GM19099 (cell line): Measurements from ENCODE around the gene LMOD3.

Experiments
- POLR2A ChIP-seq: IDR thresholded peaks from 3 replicates; pipeline ENCODE4 v1.6.1; 2011; ENCODE audit warnings: low read depth; ENCODE audit not compliant: insufficient read length; ENCODE audit errors: extremely low read depth

The LMOD3 gene

DNA sequence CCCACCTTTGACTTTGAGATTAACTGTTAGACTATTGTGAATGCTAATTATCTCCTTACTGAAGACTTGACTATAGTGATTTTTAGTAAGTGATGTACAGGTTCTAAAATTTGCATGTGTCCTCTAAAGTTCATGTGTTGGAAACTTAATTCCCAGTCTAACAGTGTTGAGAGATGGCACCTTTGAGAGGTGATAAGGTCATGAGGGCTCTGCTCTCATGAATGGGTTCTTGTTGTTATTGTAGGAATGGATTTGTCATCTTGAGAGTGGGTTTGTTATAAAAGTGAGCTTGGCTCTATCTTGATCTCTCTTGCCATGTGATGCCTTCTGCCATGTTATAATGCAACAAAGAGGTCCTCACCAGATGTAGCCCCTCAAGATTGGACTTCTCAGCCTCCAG is 18.9 kb upstream of the LMOD3 start:
- TF ChIP-seq POLR2A, result no peak

DNA sequence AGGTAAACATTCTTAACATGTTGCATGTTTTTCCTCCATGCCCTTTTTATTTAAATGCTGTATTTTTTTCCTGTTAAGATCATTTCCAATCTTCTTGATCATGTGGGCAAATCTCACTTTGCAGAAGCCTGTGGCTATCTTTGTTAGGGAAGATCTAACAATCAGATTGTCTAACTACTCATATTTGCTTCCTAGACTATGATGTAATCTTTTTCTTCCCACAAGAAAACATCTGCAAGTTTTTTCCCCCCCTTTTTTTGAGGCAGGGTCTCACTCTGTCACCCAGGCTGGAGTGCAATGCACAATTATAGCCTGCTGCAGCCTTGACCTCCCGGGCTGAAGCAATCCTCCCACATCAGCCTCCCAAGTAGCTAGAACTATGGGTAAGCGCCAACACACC is 15.0 kb upstream of the LMOD3 start:
- TF ChIP-seq POLR2A, result no peak

DNA sequence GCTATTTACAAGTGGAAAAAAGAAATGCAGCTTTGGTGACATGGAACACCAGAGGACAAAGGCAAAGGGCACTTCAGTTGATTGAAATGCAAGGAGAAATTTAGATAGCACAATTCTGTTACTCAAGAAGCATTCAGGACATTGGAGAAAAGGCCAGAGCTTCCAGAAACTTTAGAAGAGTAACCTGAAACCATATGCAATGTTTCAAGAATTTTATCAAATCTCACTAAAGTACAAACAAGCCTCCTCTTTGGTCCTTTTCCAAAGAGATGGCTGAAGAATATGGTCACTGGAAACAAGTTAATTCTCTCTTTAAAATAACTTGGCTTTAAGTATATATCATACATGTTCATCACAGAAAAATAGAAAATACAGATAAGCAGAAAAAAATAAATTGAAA is 14.6 kb upstream of the LMOD3 start:
- TF ChIP-seq POLR2A, result no peak

DNA sequence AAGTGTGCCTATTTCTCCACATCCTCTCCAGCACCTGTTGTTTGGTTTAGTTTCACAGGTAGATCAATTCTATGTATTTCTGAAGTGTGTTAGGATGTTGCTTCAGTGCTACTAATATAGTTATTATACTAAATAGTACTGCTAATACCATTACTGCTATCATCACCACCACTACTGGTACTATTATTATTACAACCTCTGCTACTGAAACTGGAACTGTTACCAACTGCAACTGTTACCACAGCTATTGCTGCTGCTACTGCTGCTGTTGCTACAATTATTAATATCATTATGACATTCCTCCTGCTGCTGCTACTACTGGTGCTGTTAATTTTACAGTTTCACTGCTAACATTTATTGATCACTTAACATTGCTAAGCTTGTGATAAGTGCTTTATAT is 8.3 kb upstream of the LMOD3 start:
- no peak for TF ChIP-seq POLR2A

DNA sequence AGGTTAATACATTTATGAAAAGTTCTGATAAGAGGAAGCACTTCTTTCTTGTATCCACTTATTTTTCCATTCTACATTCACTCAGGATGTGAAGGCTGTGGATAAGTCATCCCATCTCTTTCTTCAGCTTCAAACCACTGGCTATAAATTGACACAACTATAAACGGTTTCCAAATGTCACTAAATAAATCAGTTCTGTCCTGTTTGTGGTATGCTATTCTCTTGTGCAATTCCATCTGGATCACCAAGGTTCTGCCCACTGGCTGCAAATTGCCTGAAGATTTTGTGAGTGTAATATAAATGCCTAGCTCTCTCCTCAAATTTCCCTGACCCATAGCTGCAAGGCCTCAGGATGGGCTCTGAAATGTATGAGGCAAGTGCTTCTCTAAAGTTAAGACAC is 7.1 kb upstream of the LMOD3 start:
- TF ChIP-seq POLR2A, result no peak

DNA sequence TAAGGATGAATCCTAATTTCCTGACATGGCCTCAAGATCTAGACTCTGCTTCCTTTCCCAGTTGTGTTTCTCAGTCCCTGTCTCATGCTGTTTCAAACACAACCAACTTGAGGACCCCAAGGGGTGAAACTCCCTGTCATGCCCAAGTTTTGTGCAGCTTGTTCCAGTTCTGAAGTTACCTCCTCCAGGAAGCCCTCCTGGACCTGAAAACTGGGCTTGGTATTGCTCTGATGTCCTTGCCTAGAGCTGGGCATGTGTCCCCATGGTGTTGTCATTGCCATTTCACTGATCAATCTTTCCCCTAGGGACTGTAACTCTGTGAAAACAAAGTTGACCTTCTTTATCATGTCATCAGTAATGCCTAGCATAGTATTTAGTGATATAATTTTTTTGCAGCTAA is 6.1 kb upstream of the LMOD3 start:
- no peak for TF ChIP-seq POLR2A

DNA sequence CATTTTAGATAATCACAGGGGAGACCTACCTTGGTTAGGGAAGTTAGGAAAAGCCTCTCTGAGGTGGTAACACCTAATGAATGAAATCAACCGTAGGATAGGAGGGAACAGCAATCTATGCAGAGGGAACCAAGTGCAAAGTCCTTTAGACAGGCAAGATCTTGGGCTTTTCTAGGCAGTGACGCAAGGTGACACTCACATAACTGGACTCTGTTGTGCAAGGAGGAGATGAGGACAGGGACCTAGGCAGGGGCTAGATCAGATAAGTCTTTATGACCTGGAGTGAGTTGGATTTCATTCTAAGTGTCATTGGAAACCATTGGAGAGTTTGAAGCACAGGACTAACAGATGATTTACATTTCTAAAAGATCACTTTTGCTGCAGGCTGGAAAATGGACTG is 4.6 kb upstream of the LMOD3 start:
- no peak for TF ChIP-seq POLR2A

DNA sequence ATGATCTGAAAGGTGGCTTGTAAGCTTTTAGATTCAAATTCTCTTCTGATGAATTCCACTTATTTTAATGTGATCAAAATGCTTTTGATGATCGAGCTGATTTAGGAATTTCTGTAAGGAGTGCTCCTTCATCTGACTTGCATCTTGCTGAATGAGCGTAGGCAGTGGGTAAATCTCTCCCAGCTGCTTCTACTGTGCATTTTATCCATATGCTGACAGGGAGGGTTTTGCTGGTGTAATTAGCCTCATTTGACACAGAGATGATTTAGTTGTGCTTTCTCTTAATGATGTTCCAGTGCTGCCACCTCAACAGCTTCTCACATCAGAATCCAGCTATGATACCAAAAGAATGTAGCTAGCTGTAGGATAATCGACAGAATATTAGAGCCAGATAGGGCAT is 3.8 kb upstream of the LMOD3 start:
- TF ChIP-seq POLR2A, result no peak

DNA sequence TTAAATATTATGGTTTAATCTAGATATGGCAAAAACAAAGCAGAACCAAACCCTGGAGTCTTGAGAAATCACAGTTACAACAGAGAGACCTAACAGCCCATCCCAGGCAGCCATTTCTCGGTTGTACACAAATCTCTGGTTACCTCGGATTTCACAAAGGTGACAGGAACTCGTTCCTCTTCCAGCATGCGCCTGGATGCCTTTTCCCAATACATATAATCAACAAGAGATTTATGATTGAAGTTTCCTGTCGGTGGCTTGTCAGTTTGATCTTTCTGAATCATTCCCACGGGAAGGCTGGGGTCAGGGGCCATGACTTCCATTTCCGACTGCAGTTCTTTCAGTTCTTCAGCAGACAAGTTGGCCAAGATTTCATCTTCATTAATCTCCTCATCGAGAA is 445 bp downstream of the LMOD3 start:
- TF ChIP-seq POLR2A, result no peak

DNA sequence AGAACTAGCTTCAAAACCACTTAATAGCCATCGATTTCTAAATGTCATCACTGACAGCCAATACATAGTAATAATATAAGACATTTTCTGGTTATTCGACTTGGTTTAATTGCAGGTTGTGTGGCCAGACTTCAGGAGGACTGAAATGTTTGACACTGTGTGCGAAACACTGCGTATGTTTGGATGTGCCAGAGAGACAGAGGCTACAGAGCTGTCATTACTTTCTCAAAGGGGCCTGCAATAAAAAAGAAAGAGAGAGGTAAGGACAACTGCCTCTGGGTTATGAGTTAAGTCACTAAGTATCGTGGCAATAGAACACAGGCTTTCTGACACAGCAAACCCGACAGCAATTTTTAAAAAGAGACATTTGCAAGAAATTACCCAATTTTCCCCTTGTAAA is 882 bp downstream of the LMOD3 start:
- no peak for TF ChIP-seq POLR2A

DNA sequence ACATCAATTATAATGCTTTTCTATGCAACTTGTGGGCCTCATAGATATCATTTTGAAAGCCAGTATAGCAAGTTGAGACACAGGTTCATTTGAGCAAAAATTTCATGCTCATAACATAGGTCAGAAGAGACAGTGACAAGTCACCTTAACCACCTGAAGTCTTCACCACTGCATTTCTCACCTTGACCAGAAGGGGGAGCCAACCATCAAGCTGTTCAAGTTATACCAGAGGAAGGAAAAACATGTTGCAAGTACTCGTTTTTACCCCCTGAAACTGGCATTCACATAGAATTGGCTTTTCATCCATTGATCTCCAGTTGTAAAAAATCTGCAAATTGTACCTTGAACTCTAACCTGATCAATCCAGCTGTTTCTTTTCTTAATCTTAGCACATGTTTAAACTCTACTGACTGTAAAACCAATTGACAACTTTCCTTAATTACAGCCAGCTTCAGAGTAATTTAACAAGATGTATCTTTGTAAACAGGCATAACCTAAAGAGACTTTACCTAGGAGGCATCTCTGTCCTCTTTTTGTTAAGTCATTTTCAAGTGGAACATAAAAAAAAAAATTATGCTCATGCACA is 1.4 kb downstream of the LMOD3 start:
- no peak for TF ChIP-seq POLR2A

DNA sequence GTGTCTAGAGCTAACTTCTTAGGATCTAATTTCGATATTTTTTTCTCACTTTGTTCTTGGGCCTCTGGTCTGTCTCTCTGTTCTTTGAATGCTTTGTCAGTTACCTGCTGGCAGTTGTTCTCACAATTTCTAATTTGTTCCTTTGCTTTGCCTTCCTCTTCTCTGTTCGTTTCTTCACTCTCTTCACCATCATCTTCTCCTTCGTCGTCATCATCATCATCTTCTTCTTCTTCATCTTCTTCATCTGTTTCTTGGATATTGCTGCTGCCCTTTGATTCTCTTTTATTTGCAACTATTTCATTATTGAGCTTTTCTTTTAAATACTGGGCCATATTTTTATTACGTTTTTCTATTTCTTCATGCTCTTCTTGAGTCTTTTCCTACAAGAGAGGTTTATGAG is 2.7 kb downstream of the LMOD3 start:
- no peak for TF ChIP-seq POLR2A

DNA sequence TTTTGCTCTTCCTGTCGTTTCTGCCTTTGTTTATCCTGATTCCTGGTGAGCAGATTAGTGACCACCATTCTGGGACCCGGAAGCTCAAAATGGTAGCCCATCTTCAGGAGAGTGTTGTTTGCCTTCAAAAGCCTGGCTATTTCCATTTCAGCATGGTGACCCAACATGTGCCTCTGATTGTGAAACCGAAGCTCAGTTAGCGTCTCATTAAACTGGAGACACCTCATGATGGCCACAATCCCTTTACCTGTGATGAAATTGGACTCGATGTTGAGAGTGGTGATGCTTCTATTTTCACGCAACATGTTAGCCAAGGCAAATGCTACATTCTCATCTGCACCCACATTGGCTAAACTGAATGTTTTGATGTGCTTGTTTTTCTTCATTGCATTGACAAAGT is 3.3 kb downstream of the LMOD3 start:
- no peak for TF ChIP-seq POLR2A

DNA sequence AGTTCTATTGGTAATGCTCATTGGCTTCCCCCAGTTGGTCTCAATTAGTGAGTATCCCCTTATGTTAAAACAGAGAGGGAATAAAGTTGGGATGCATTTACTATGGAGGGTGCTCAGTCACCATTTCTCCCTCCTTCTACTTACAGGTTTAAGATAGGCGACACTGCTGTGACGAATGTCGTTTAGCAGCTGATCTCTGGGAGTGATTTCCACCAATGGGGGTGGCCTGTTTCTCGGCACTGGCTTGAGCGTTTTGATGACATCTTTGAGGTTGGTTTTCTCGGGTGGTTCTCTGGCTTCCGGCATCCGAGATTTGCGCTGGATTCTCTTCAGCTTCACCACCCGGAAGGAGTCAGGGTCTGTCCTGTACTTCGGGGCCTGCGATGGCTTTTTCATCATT is 3.8 kb downstream of the LMOD3 start:
- no peak for TF ChIP-seq POLR2A

DNA sequence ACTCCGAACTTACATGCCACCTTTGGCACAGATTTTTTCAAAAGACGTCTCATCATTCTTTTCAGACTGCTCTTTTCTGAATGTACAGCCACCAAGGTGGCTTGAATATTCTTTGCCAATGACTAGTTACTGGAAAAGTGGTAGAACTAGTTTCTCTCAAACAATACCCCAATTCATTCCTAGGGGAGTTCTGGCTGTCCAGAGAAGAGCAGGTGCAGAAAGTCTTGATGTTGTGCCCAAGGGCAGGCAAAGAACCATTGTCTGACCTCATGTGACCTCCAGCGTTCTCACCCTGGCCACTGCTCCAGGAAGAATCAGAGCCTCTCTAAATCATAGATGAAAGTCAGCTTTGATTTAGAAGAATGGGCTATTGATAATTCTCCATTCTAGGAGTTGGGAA is 5.5 kb downstream of the LMOD3 start:
- TF ChIP-seq POLR2A, result no peak

DNA sequence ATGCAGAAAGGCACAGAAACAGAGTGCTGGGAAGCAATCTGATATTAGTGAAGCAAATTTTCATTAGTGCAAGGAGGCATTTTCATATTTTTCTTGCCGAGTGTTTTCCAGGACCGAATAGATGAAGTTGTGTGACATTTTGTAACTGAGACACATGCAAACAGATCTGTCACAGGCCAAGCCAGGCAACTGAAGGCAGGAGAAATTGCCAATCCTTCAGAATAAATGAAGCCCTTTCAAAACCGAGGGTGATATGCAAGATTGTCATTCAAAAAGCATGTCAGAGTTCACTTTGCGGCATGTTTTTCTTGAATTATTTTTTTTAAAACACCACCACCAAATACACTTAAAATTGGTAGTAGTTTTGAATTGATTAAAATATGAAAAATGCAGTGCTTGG is 6.2 kb downstream of the LMOD3 start:
- TF ChIP-seq POLR2A, result no peak

DNA sequence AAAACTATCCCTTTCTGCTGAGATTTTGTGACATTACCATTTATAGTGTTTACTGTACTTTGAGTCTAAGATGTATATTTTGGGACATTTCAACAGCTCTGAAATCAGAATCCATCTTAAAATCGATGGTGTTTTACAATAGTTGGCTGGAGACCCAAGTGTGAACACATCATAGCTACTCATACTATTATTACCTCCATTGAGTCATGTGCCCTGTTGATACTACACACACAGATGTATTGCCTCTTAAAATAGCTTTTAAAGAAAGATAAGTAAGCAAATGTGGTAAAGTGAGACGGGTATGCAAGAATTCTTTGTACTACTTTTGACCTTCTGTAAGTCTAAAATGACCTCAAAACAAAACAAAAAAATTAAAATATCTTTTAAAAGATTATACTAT is 6.7 kb downstream of the LMOD3 start:
- no peak for TF ChIP-seq POLR2A
